K562 (cell line): ENCODE data around the gene OR2B2. TPM values are rescaled to one million over a fixed set of nuclear protein-coding genes. Genes with fewer than 3 reads are reported as not detected.
A peak's percentile ranks its signal among the peaks of the same experiment; 100 is the strongest.

Experiments used
- ATAC-seq: fragments of 200-7000 bp; cut with Tn5 transposase; 3 replicates; pipeline ENCODE4 v1.9.1; 2020; ENCODE audit warnings: moderate library complexity
- BruUV-seq: library from RNA; stranded (reverse); fragments of 400-500 nt; replicated peaks from 2 replicates; lab custom pipeline; 2021; lab: Mats Ljungman, UMichigan
- CTCF ChIA-PET: fragments of 300-600 bp; formaldehyde crosslinking; extraction: SDS; loops from one replicate; lab custom pipeline; 2021; ENCODE audit warnings: low intra/inter-chr PET ratio; lab: Yijun Ruan, JAX
- POLR2A ChIA-PET: fragments of 300-600, 350-650 bp; sonication (Branson Sonifier 250); formaldehyde crosslinking; extraction: SDS; loops from one replicate; lab custom pipeline; 2021; ENCODE audit warnings: antibody characterized with exemption, inconsistent platforms; lab: Yijun Ruan, JAX
- DNase-seq, 4 experiments: peaks; one replicate each; pipeline versions ENCODE4 v3.0.0 to v3.0.0-alpha.2; 2011 to 2018; ENCODE audit warnings: low spot score in 3 of 4, mixed read lengths in 3 of 4; ENCODE audit errors: extremely low read depth in 1 of 4
- FAIRE-seq: peaks from 2 replicates; lab custom pipeline; 2011; peaks lifted over from hg19 to GRCh38; lab: Jason Lieb, UNC
- H2AFZ ChIP-seq: 2 replicates; pipeline ENCODE4 v1.6.0; 2011; ENCODE audit warnings: low read depth, low read length, control low read depth, inconsistent platforms
- H3K27ac ChIP-seq: fragments of 200-600 bp; 3 replicates; pipeline ENCODE4 v1.8.0; 2011; ENCODE audit warnings: low read depth, mild to moderate bottlenecking, control low read depth, inconsistent platforms, low read length, moderate library complexity, mixed read lengths; ENCODE audit errors: extremely low read depth
- H3K27me3 ChIP-seq, 2 experiments: fragments of 300-600 bp in 1 of 2; 2 replicates in 1 of 2; 3 replicates in 1 of 2; pipeline versions ENCODE4 v1.6.0 to v1.8.0; 2011; ENCODE audit warnings: inconsistent platforms in 2 of 2, low read length in 2 of 2, mild to moderate bottlenecking in 1 of 2, mixed read lengths in 1 of 2, moderate library complexity in 1 of 2; ENCODE audit not compliant: control insufficient read depth in 2 of 2, insufficient read depth in 2 of 2
- H3K36me3 ChIP-seq: fragments of 300-600 bp; 3 replicates; pipeline ENCODE4 v1.8.0; 2011; ENCODE audit warnings: mild to moderate bottlenecking, low read length, inconsistent platforms; ENCODE audit not compliant: control insufficient read depth, insufficient read depth
- H3K4me1 ChIP-seq, 2 experiments: fragments of 200-600 bp in 1 of 2; replicated peaks in 1 of 2; 2 replicates in 1 of 2; 3 replicates in 1 of 2; pipeline versions ENCODE4 v1.5.1 to v1.8.0; 2011; ENCODE audit warnings: inconsistent platforms in 2 of 2, low read length in 2 of 2, mild to moderate bottlenecking in 1 of 2, mixed read lengths in 1 of 2, moderate library complexity in 1 of 2; ENCODE audit not compliant: control insufficient read depth in 2 of 2, insufficient read depth in 2 of 2
- H3K4me2 ChIP-seq: 2 replicates; pipeline ENCODE4 v1.6.1; 2011; ENCODE audit warnings: low read length, control low read depth, inconsistent platforms, mixed read lengths; ENCODE audit not compliant: insufficient read depth
- H3K4me3 ChIP-seq: fragments of 200-600 bp; sonication (generic), shearing (Covaris generic); 2 replicates; pipeline ENCODE4 v1.5.1; 2016; ENCODE audit warnings: control low read depth, inconsistent platforms
- H3K79me2 ChIP-seq: fragments of 200-600 bp; 3 replicates; pipeline ENCODE4 v1.8.0; 2011; ENCODE audit warnings: low read length, inconsistent platforms; ENCODE audit not compliant: control insufficient read depth, insufficient read depth
- H3K9ac ChIP-seq, 2 experiments: 2 replicates each; pipeline versions ENCODE4 v1.6.0 to v1.6.1; 2011; ENCODE audit warnings: low read depth in 2 of 2, low read length in 2 of 2, control low read depth in 1 of 2, inconsistent platforms in 1 of 2, mild to moderate bottlenecking in 1 of 2, mixed read lengths in 1 of 2; ENCODE audit not compliant: insufficient read depth in 1 of 2
- H3K9me1 ChIP-seq: one replicate; pipeline ENCODE4 v1.6.0; 2011; ENCODE audit warnings: inconsistent platforms, mild to moderate bottlenecking, low read length, moderate library complexity; ENCODE audit not compliant: control insufficient read depth, insufficient read depth
- H3K9me3 ChIP-seq: replicated peaks from 2 replicates; pipeline ENCODE4 v1.5.1; 2011; ENCODE audit warnings: low read depth, low read length, inconsistent platforms; ENCODE audit not compliant: control insufficient read depth, insufficient read depth
- H4K20me1 ChIP-seq: replicated peaks from 2 replicates; pipeline ENCODE4 v1.6.1; 2011; ENCODE audit warnings: low read length, inconsistent platforms, mixed read lengths; ENCODE audit not compliant: control insufficient read depth, insufficient read depth
- E2F6 ChIP-seq, 2 experiments: IDR thresholded peaks; 2 replicates each; pipeline ENCODE4 v1.6.1; 2011; ENCODE audit warnings: borderline replicate concordance in 1 of 2, control low read depth in 1 of 2, low read depth in 1 of 2, low read length in 1 of 2, mild to moderate bottlenecking in 1 of 2, mixed read lengths in 1 of 2, moderate library complexity in 1 of 2; ENCODE audit not compliant: insufficient read depth in 1 of 2, insufficient read length in 1 of 2, poor library complexity in 1 of 2, severe bottlenecking in 1 of 2; ENCODE audit errors: extremely low read depth in 1 of 2
- FOXM1 ChIP-seq, 2 experiments: fragments of 450-650 bp in 1 of 2; sonication (generic) in 1 of 2; formaldehyde crosslinking in 1 of 2; IDR thresholded peaks; 2 replicates each; pipeline versions ENCODE4 v1.6.1 to v1.9.0; 2017 to 2022; ENCODE audit warnings: low read depth in 2 of 2, mild to moderate bottlenecking in 2 of 2, missing genetic modification reagents in 1 of 2, moderate library complexity in 1 of 2
- HDAC1 ChIP-seq, 2 experiments: fragments of 450-650 bp; IDR thresholded peaks; 2 replicates each; pipeline ENCODE4 v1.6.1; 2016 to 2017; ENCODE audit warnings: inconsistent platforms in 1 of 2, mild to moderate bottlenecking in 1 of 2, moderate library complexity in 1 of 2
- KHSRP ChIP-seq: fragments of 450-650 bp; IDR thresholded peaks from 2 replicates; pipeline ENCODE4 v1.6.1; 2017
- MAFK ChIP-seq: IDR thresholded peaks from 2 replicates; pipeline ENCODE4 v1.6.1; 2011; ENCODE audit warnings: low read length, improper control_type of control experiment
- POLR2AphosphoS2 ChIP-seq: IDR thresholded peaks from 2 replicates; pipeline ENCODE4 v1.6.1; 2012; ENCODE audit warnings: low read length, improper control_type of control experiment
- POLR2AphosphoS5 ChIP-seq: IDR thresholded peaks from 2 replicates; pipeline ENCODE4 v1.6.1; 2011; ENCODE audit warnings: mild to moderate bottlenecking, low read depth, low read length, moderate library complexity; ENCODE audit not compliant: control insufficient read depth, insufficient read depth
- PPARD ChIP-seq: fragments of 250-450 bp; sonication (Bioruptor Pico); IDR thresholded peaks from 2 replicates; pipeline ENCODE4 v1.8.0; 2022; ENCODE audit warnings: inconsistent platforms, mild to moderate bottlenecking, moderate library complexity
- SAP30 ChIP-seq: fragments of 200-600 bp; sonication (generic); IDR thresholded peaks from 2 replicates; pipeline ENCODE4 v1.6.1; 2012; ENCODE audit warnings: borderline replicate concordance, low read depth, mild to moderate bottlenecking, moderate library complexity, low read length, control low read depth, inconsistent platforms; ENCODE audit not compliant: insufficient read depth, poor library complexity, severe bottlenecking
- SIN3A ChIP-seq, 2 experiments: fragments of 150-350 bp in 1 of 2; IDR thresholded peaks; 2 replicates each; pipeline ENCODE4 v1.6.1; 2011 to 2016; ENCODE audit warnings: borderline replicate concordance in 2 of 2, low read depth in 2 of 2, low read length in 2 of 2, mild to moderate bottlenecking in 2 of 2, moderate library complexity in 2 of 2; ENCODE audit not compliant: control insufficient read depth in 1 of 2
- SMAD1 ChIP-seq: fragments of 150-350 bp; IDR thresholded peaks from 2 replicates; pipeline ENCODE4 v1.6.1; 2014; ENCODE audit warnings: low read length, low read depth; ENCODE audit not compliant: partially characterized antibody
- TSHZ1 ChIP-seq: fragments of 250-450 bp; sonication (Bioruptor Pico); IDR thresholded peaks from 2 replicates; pipeline ENCODE4 v1.4.0; 2020; ENCODE audit warnings: mild to moderate bottlenecking, moderate library complexity
- ZC3H4 ChIP-seq: sonication (generic); formaldehyde crosslinking; IDR thresholded peaks from 2 replicates; pipeline ENCODE4 v1.9.0; 2021; ENCODE audit warnings: missing genetic modification reagents, borderline replicate concordance
- ZNF239 ChIP-seq: fragments of 250-450 bp; sonication (Bioruptor Pico); IDR thresholded peaks from 2 replicates; pipeline ENCODE4 v1.4.0; 2020; ENCODE audit warnings: mild to moderate bottlenecking
- ZNF76 ChIP-seq: fragments of 250-450 bp; sonication (Bioruptor Pico); IDR thresholded peaks from 2 replicates; pipeline ENCODE4 v1.4.0; 2020; ENCODE audit warnings: mild to moderate bottlenecking, moderate library complexity, borderline replicate concordance
- WGBS: fragments of 100-300 bp; shearing (Covaris generic); methylation state at CpG from one replicate; pipeline ENCODE4 v1.1.6; 2016; ENCODE audit warnings: low coverage, mixed read lengths; ENCODE audit not compliant: insufficient coverage; ENCODE audit errors: missing lambda C conversion rate; 5-methylcytosine and 5-hydroxymethylcytosine counted together
- in situ Hi-C: fragments of 300-500 bp; cut with MboI; formaldehyde crosslinking; loops from 4 replicates; pipeline ENCODE4 v1.15.0; 2018; ENCODE audit warnings: inconsistent platforms, mixed read lengths
- intact Hi-C: fragments of 100-400 bp; cut with micrococcal nuclease; formaldehyde crosslinking; loops from 2 replicates; pipeline ENCODE4 v1.14.2; 2022
- polyA plus RNA-seq, 8 experiments: library from polyadenylated mRNA; depleted of rRNA in 4 of 8; stranded (reverse) in 5 of 8; unstranded in 3 of 8; fragments of >200 nt; fragmentation: Nextera tagmentation in 2 of 8; fragmentation: Illumina TruSeq in 1 of 8; extraction: Ambion mirVana in 2 of 8; extraction: Trizol in 1 of 8; gene quantifications; 2 replicates each; pipeline versions ENCODE4 v1.2.1 to v1.2.3, GENCODE V29; 2011 to 2014; ENCODE audit warnings: inconsistent platforms in 1 of 8, missing spikeins in 1 of 8
- total RNA-seq, 7 experiments: library from RNA; depleted of rRNA in 6 of 7; stranded (reverse); fragments of >200 nt in 6 of 7; fragmentation: Illumina TruSeq in 2 of 7; extraction: Trizol in 2 of 7; gene quantifications; 2 replicates each; pipeline versions ENCODE4 v1.2.1 to v1.2.3, GENCODE V29; 2011 to 2021; ENCODE audit warnings: low replicate concordance in 1 of 7

The OR2B2 gene
- total and polyA plus RNA-seq, 9 of the 15 experiments (the other 6 are each of a cell fraction or from before 2014, with no cell fraction given): 0.24 TPM; not detected in 8

- peak overlapping the region; percentile 68 for H3K27ac ChIP-seq
- intact Hi-C loops: loop anchor here (2.0 kb wide), 1 partner anchor 28 kb away; a partner anchor contains a TSS
- no peaks in the 10 kb centered on the region for H3K27me3 ChIP-seq
- H3K4me1 ChIP-seq: peaks cover 9 to 19% of the 10 kb centered on the region in 2 experiments; a peak in 4 of 5 replicates
- no peak overlapping the region for H2AFZ ChIP-seq
- no peaks in the 10 kb centered on the region for H3K36me3 ChIP-seq
- ATAC-seq: peak; percentile 13
- WGBS: 48% methylated on average over 27 of the region's 27 CpGs
- in situ Hi-C loops: no loop called here
- peaks cover 37% of the 10 kb centered on the region for H3K79me2 ChIP-seq
- H4K20me1 ChIP-seq: no peaks in the 10 kb centered on the region
- peak in 1 of 4 experiments; percentile 48 for DNase-seq
- peak overlapping the region; percentile 67 for H3K4me2 ChIP-seq
- peak overlapping the region; percentile 43 for H3K4me3 ChIP-seq
- H3K9me3 ChIP-seq: no peaks in the 10 kb centered on the region
- ChIA-PET POLR2A (interaction anchor here (0.6 to 18.7 kb wide), 16 partner anchors 9 to 734 kb away, joined by 3 to 306 read pairs (median 14); a partner anchor contains a TSS), CTCF (no interaction called here)
- no peaks in the 10 kb centered on the region for H3K9me1 ChIP-seq
- peak overlapping the region; percentile 74 to 90 for H3K9ac ChIP-seq
- FAIRE-seq: no peak
- no TSS peak for BruUV-seq
- TF ChIP-seq POLR2AphosphoS5 (peak; percentile 84), POLR2AphosphoS2 (peak; percentile 19; the same call in 1 of the 2 replicates), PPARD (CRISPR knock-in tag) (no peak), KHSRP (no peak), ZNF76 (no peak), ZC3H4 (CRISPR knock-in tag) (no peak), SMAD1 (peak; percentile 59), HDAC1 (IDR thresholded peaks at IDR 0.05) (no peak), TSHZ1 (CRISPR knock-in tag) (no peak), SIN3A (IDR thresholded peaks at IDR 0.05; ENCODE audit: borderline replicate concordance in 2 of 2, control insufficient read depth in 1 of 2, low read depth in 2 of 2, low read length in 2 of 2) (peak in 1 of 2 experiments; percentile 50; a peak in 1 of 4 replicates), SAP30 (peak; percentile 66), MAFK (no peak), ZNF239 (CRISPR knock-in tag) (no peak), FOXM1 (IDR thresholded peaks at IDR 0.05; ENCODE audit: low read depth) (peak; percentile 43; the same call in 1 of the 2 replicates), FOXM1 (CRISPR knock-in tag; IDR thresholded peaks at IDR 0.05; ENCODE audit: low read depth) (no peak), E2F6 (IDR thresholded peaks at IDR 0.05; ENCODE audit: borderline replicate concordance in 1 of 2, extremely low read depth in 1 of 2, insufficient read depth in 1 of 2, insufficient read length in 1 of 2, low read depth in 1 of 2, low read length in 1 of 2, poor library complexity in 1 of 2, severe bottlenecking in 1 of 2) (peak in 1 of 2 experiments; percentile 9)
These were observed 45.7 kb downstream of the OR2B2 start for GRCh38 chr6:27866357-27867050.
